ENCODE data around the gene RAB34.

RAB34 gene

DNA sequence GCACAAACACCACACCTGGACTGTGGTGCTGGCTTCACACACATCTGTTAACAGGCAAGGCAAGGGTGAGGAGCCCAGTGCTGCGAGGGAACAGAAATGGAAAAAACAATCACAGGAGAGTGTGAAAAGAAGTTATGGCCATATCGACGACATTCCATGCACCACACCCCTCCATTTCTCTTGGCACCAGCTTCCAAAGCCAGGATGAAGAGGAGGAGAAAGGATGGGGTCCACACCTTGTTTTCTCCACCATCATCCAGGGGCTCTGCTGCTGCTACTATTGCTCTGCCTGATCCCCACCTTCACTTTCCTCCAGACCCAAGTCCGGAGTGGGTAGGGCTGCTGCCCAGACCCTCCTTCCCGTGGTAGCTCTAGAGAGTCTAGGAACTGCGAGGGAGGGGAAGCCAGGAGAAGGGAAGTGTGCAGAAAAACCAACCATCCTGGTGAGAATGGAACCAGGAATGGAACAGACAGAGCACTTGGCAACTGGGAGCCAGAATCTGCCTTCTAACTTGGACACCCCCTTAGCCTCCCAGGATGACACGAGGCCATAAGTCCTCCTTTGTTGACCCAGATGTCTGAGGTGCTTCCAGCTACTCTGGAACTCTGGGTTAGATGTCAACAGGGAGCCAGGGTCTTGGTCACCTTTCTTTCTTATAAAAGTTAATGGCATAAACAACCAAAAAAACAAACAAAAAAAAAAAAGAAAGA, 4.8 kb downstream of the RAB34 start:
- Histone ChIP-seq H3K36me3 (ENCODE audit: control insufficient read depth in 1 of 2, insufficient read depth in 2 of 2, low read length in 2 of 2) (peaks cover 0 to 18% of the 10 kb centered on the region in 2 donors), H3K4me1 (ENCODE audit: control insufficient read depth in 1 of 2, insufficient read depth in 2 of 2, low read length in 2 of 2) (peaks cover 3 to 38% of the 10 kb centered on the region in 2 donors), H3K4me3 (ENCODE audit: low read depth in 1 of 2, low read length in 2 of 2) (no peak overlapping the region), H3K27ac (ENCODE audit: low read length) (no peak overlapping the region), H3K9me3 (ENCODE audit: control insufficient read depth in 1 of 2, low read length in 2 of 2) (no peaks in the 10 kb centered on the region), H3K27me3 (ENCODE audit: low read depth, low read length) (no peaks in the 10 kb centered on the region)

- Histone ChIP-seq H3K27me3 (ENCODE audit: low read depth, low read length) (no peaks in the 10 kb centered on the region), H3K4me3 (ENCODE audit: low read depth in 1 of 2, low read length in 2 of 2) (peak overlapping the region; percentile 66 to 81), H3K36me3 (ENCODE audit: control insufficient read depth in 1 of 2, insufficient read depth in 2 of 2, low read length in 2 of 2) (peaks cover 0 to 18% of the 10 kb centered on the region in 2 donors), H3K4me1 (ENCODE audit: control insufficient read depth in 1 of 2, insufficient read depth in 2 of 2, low read length in 2 of 2) (peaks cover 3 to 38% of the 10 kb centered on the region in 2 donors), H3K9me3 (ENCODE audit: control insufficient read depth in 1 of 2, low read length in 2 of 2) (no peaks in the 10 kb centered on the region), H3K27ac (ENCODE audit: low read length) (no peak overlapping the region)
These were observed 5.5 kb downstream of the RAB34 start for GRCh38 chr17:28712032-28712704.

GRCh38 chr17:28711723-28712031, 6.0 kb downstream of the RAB34 start, which contains the start of gene PROCA1:
Gene PROCA1, minus strand, starts transcription at chr17:28711888. Its CDS starts 228 bp downstream, at chr17:28711660.
- Histone ChIP-seq H3K9me3 (ENCODE audit: control insufficient read depth in 1 of 2, low read length in 2 of 2) (no peaks in the 10 kb centered on the region), H3K4me1 (ENCODE audit: control insufficient read depth in 1 of 2, insufficient read depth in 2 of 2, low read length in 2 of 2) (peaks cover 3 to 34% of the 10 kb centered on the region in 2 donors), H3K27me3 (ENCODE audit: low read depth, low read length) (no peaks in the 10 kb centered on the region), H3K4me3 (ENCODE audit: low read depth in 1 of 2, low read length in 2 of 2) (peak within 1 kb of the TSS; percentile 66 to 81), H3K27ac (ENCODE audit: low read length) (peak within 1 kb of the TSS; percentile 82), H3K36me3 (ENCODE audit: control insufficient read depth in 1 of 2, insufficient read depth in 2 of 2, low read length in 2 of 2) (peaks cover 0 to 18% of the 10 kb centered on the region in 2 donors)

- no peaks in the 10 kb centered on the region for H3K27me3 ChIP-seq (ENCODE audit: low read depth, low read length)
- peaks cover 0 to 18% of the 10 kb centered on the region in 2 donors for H3K36me3 ChIP-seq (ENCODE audit: control insufficient read depth in 1 of 2, insufficient read depth in 2 of 2, low read length in 2 of 2)
- H3K4me3 ChIP-seq (ENCODE audit: low read depth in 1 of 2, low read length in 2 of 2), result peak overlapping the region; percentile 66 to 81
- no peaks in the 10 kb centered on the region for H3K9me3 ChIP-seq (ENCODE audit: control insufficient read depth in 1 of 2, low read length in 2 of 2)
- peak overlapping the region; percentile 82 for H3K27ac ChIP-seq (ENCODE audit: low read length)
- peaks cover 0 to 28% of the 10 kb centered on the region in 2 donors for H3K4me1 ChIP-seq (ENCODE audit: control insufficient read depth in 1 of 2, insufficient read depth in 2 of 2, low read length in 2 of 2)
These were observed 6.6 kb downstream of the RAB34 start for GRCh38 chr17:28710861-28711722.

DNA sequence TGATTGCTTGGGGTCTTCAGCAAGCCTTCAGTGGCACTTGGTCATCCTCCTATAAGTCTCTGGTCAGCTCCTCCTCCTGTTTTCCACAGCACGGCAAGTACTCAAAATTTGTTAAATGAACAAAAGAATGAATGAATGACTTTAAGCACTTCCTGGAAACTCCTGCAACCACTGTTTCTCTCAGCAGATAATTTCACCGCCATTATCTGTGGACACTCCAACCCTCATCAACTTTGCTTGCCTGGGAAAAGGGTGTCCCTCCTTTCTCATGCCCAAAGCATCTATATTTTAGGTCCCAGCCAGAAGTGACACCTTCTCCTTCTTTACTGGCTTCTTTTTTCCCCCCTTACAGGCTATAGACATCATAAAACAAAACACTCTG, 10.3 kb downstream of the RAB34 start:
- no peak overlapping the region for H3K27ac ChIP-seq (ENCODE audit: low read length)
- H3K4me1 ChIP-seq (ENCODE audit: control insufficient read depth in 1 of 2, insufficient read depth in 2 of 2, low read length in 2 of 2), result peaks cover 0 to 17% of the 10 kb centered on the region in 2 donors
- H3K9me3 ChIP-seq (ENCODE audit: control insufficient read depth in 1 of 2, low read length in 2 of 2), result no peaks in the 10 kb centered on the region
- H3K27me3 ChIP-seq (ENCODE audit: low read depth, low read length), result no peaks in the 10 kb centered on the region
- H3K4me3 ChIP-seq (ENCODE audit: low read depth in 1 of 2, low read length in 2 of 2), result no peak overlapping the region
- H3K36me3 ChIP-seq (ENCODE audit: control insufficient read depth in 1 of 2, insufficient read depth in 2 of 2, low read length in 2 of 2), result peaks cover 14 to 24% of the 10 kb centered on the region in 2 donors

DNA sequence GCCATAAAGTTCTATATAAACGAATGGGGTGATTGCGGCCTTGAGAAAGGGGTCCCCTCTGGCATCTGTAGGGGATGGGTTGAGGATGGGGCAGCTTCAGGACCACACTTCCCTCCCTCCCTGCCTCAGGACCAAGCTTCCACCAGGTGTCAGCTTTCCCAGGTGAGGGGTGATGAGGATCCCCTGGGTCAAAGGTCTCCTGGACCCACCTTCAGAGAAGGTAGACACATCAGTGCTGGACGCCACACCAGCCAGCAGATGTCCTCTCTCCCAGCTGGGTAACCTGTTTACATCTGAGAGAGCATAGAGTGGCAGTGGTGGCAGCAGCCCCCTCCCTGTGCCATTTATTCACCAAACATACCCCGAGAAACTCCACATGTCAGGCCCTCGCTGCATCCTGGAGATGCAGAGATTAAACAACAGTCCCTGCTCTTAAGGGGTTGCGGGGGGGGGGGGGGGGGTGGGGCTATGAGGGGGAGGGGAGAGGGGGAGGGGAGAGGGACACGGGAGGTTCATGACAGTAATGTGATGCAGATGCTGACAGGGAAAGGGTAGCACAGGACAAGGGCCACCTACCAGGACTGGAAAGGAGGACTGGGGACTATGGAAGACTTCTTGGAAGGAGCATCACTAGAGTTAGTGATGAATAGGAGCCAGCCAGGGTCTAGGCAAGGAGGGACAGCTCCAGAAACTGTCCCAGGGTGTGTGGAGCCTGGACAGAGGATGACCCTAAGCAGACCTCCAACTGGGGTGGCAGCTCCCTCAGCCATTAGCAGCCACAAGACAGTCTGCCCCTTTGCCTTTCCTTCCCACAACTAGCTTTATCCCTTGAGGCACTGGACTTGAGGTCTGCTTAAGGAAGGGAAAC, 11.0 kb downstream of the RAB34 start:
- Histone ChIP-seq H3K4me3 (ENCODE audit: low read depth in 1 of 2, low read length in 2 of 2) (no peak overlapping the region), H3K4me1 (ENCODE audit: control insufficient read depth in 1 of 2, insufficient read depth in 2 of 2, low read length in 2 of 2) (peaks cover 0 to 11% of the 10 kb centered on the region in 2 donors), H3K9me3 (ENCODE audit: control insufficient read depth in 1 of 2, low read length in 2 of 2) (no peaks in the 10 kb centered on the region), H3K36me3 (ENCODE audit: control insufficient read depth in 1 of 2, insufficient read depth in 2 of 2, low read length in 2 of 2) (peaks cover 20 to 30% of the 10 kb centered on the region in 2 donors), H3K27ac (ENCODE audit: low read length) (no peak overlapping the region), H3K27me3 (ENCODE audit: low read depth, low read length) (no peaks in the 10 kb centered on the region)

- no peak overlapping the region for H3K4me3 ChIP-seq (ENCODE audit: low read depth in 1 of 2, low read length in 2 of 2)
- H3K27me3 ChIP-seq (ENCODE audit: low read depth, low read length), result no peaks in the 10 kb centered on the region
- no peaks in the 10 kb centered on the region for H3K9me3 ChIP-seq (ENCODE audit: control insufficient read depth in 1 of 2, low read length in 2 of 2)
- no peak overlapping the region for H3K27ac ChIP-seq (ENCODE audit: low read length)
- peaks cover 0 to 8% of the 10 kb centered on the region in 2 donors for H3K4me1 ChIP-seq (ENCODE audit: control insufficient read depth in 1 of 2, insufficient read depth in 2 of 2, low read length in 2 of 2)
- H3K36me3 ChIP-seq (ENCODE audit: control insufficient read depth in 1 of 2, insufficient read depth in 2 of 2, low read length in 2 of 2), result peaks cover 29 to 39% of the 10 kb centered on the region in 2 donors
These were observed 11.8 kb downstream of the RAB34 start for GRCh38 chr17:28705728-28706334.

- no peak overlapping the region for H3K27ac ChIP-seq (ENCODE audit: low read length)
- no peak overlapping the region for H3K4me3 ChIP-seq (ENCODE audit: low read depth in 1 of 2, low read length in 2 of 2)
- H3K4me1 ChIP-seq (ENCODE audit: control insufficient read depth in 1 of 2, insufficient read depth in 2 of 2, low read length in 2 of 2), result peaks cover 0 to 5% of the 10 kb centered on the region in 2 donors
- no peaks in the 10 kb centered on the region for H3K9me3 ChIP-seq (ENCODE audit: control insufficient read depth in 1 of 2, low read length in 2 of 2)
- peaks cover 36 to 46% of the 10 kb centered on the region in 2 donors for H3K36me3 ChIP-seq (ENCODE audit: control insufficient read depth in 1 of 2, insufficient read depth in 2 of 2, low read length in 2 of 2)
- H3K27me3 ChIP-seq (ENCODE audit: low read depth, low read length), result no peaks in the 10 kb centered on the region
These were observed 12.5 kb downstream of the RAB34 start for GRCh38 chr17:28705074-28705659.

- Histone ChIP-seq H3K27ac (ENCODE audit: low read length) (no peak overlapping the region), H3K4me1 (ENCODE audit: control insufficient read depth in 1 of 2, insufficient read depth in 2 of 2, low read length in 2 of 2) (no peaks in the 10 kb centered on the region), H3K9me3 (ENCODE audit: control insufficient read depth in 1 of 2, low read length in 2 of 2) (no peaks in the 10 kb centered on the region), H3K27me3 (ENCODE audit: low read depth, low read length) (no peaks in the 10 kb centered on the region), H3K4me3 (ENCODE audit: low read depth in 1 of 2, low read length in 2 of 2) (no peak overlapping the region), H3K36me3 (ENCODE audit: control insufficient read depth in 1 of 2, insufficient read depth in 2 of 2, low read length in 2 of 2) (peaks cover 44 to 54% of the 10 kb centered on the region in 2 donors)
These were observed 13.3 kb downstream of the RAB34 start for GRCh38 chr17:28704219-28704858.

Measured in muscle layer of duodenum (tissue), 2 donors.